IPS-15b (cell line): ENCODE results near the gene SERPINA3.

Experiments used
- H3K27me3 ChIP-seq: one replicate; pipeline ENCODE4 v1.6.1; 2013; ENCODE audit warnings: low read length; ENCODE audit not compliant: control insufficient read depth, insufficient read depth
- H3K36me3 ChIP-seq: one replicate; pipeline ENCODE4 v1.6.1; 2013; ENCODE audit warnings: low read length; ENCODE audit not compliant: control insufficient read depth, insufficient read depth
- H3K4me1 ChIP-seq: one replicate; pipeline ENCODE4 v1.6.1; 2013; ENCODE audit warnings: mild to moderate bottlenecking, low read length; ENCODE audit not compliant: control insufficient read depth, insufficient read depth
- H3K4me3 ChIP-seq: one replicate; pipeline ENCODE4 v1.5.1; 2013; ENCODE audit warnings: low read depth, low read length
- H3K9ac ChIP-seq: one replicate; pipeline ENCODE4 v1.6.1; 2013; ENCODE audit warnings: low read depth, mild to moderate bottlenecking, low read length
- H3K9me3 ChIP-seq: one replicate; pipeline ENCODE4 v1.6.1; 2013; ENCODE audit warnings: mild to moderate bottlenecking, low read length; ENCODE audit not compliant: control insufficient read depth, insufficient read depth

Gene SERPINA3

DNA sequence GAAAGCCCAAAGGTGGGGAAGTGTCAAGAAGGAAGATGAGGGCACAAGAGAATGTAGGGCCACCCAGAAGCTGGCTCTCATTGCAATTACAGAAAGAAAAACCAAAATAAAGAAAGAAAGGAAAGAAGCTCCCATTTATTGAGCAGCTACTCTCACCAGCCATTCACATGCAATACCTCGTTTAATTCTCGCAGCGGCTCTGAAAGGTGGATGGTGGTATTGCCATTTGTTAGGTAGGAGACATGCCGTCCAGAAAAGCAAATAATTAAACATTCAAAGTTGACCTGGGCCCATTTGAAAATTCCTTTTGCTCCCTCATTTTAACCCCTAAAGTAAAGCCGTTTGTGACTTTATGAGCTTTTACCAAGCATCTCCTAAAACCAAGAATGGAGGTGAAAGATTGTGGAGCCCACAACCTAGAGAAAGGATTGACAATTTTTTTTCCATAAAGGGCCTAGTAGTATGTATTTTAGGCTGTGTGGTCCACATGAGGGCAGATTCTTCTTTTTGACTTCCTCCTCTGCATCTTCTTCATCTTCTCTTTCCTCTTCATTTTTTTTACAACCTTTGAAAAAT is 5.3 kb downstream of the SERPINA3 start:
- H3K27me3 ChIP-seq: no peaks in the 10 kb centered on the region
- H3K4me3 ChIP-seq: no peak overlapping the region
- H3K9ac ChIP-seq: no peak overlapping the region
- H3K4me1 ChIP-seq: no peaks in the 10 kb centered on the region
- peaks cover 13% of the 10 kb centered on the region for H3K9me3 ChIP-seq
- no peaks in the 10 kb centered on the region for H3K36me3 ChIP-seq

GRCh38 chr14:94617988-94618822 is 6.0 kb downstream of the SERPINA3 start:
- H3K4me1 ChIP-seq: no peaks in the 10 kb centered on the region
- H3K9me3 ChIP-seq: peaks cover 13% of the 10 kb centered on the region
- H3K36me3 ChIP-seq: no peaks in the 10 kb centered on the region
- H3K27me3 ChIP-seq: no peaks in the 10 kb centered on the region
- H3K9ac ChIP-seq: no peak overlapping the region
- no peak overlapping the region for H3K4me3 ChIP-seq

DNA sequence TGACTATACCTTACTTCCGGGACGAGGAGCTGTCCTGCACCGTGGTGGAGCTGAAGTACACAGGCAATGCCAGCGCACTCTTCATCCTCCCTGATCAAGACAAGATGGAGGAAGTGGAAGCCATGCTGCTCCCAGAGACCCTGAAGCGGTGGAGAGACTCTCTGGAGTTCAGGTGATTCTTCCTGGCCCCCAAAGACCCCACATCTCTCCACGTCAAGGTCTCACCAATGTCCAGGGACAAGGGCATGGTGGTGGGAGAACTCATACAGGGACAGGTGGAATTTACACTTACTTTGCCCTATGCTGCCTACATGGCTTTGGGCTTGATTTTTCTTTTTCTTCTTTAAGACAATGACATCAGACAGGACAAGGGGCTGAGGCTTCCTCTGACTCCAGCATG is 7.1 kb downstream of the SERPINA3 start:
- H3K4me3 ChIP-seq: no peak overlapping the region
- H3K4me1 ChIP-seq: no peaks in the 10 kb centered on the region
- H3K9me3 ChIP-seq: peaks cover 13% of the 10 kb centered on the region
- H3K27me3 ChIP-seq: no peaks in the 10 kb centered on the region
- no peaks in the 10 kb centered on the region for H3K36me3 ChIP-seq
- no peak overlapping the region for H3K9ac ChIP-seq

GRCh38 chr14:94620597-94620996 is 8.4 kb downstream of the SERPINA3 start:
- Histone ChIP-seq H3K9me3 (peaks cover 13% of the 10 kb centered on the region), H3K36me3 (no peaks in the 10 kb centered on the region), H3K27me3 (no peaks in the 10 kb centered on the region), H3K4me1 (no peaks in the 10 kb centered on the region), H3K4me3 (no peak overlapping the region), H3K9ac (no peak overlapping the region)

DNA sequence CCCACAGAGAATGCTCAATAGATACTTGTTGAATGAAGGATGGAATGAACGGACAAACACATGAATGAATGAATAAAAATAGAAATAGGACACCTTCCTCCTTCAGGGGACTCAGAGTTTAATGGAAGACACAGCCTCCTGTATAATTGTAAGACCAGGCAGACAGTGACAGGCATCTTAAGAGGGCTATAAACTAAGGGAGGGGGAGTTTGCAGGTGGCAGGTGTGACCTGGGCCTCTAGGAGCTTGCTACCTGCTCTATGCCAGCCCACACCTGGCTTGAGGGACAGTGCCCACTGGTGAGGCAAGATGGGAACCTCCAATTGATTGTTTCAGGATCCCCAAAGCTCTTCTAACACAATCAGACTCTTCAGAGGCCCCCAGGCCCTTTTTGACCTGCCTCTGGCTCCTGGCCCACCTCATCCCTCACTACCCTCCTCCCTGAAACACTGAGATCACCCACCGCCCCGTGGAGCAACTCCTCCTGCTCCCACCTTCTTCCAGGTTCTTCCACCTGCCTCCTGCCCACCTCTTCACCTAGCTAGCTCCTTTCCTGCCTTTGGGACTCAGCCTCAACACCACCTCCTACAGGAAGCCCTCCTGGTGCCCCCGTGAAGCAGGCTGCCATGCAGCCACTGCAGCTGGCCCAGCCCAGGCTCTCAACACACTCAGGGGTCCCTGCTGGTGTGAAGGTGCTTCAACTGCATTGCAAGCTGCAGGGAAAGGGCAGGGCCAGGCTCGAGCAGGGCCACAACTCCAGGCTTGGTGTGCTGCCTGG is 9.4 kb downstream of the SERPINA3 start:
- no peak overlapping the region for H3K9ac ChIP-seq
- no peak overlapping the region for H3K4me3 ChIP-seq
- H3K27me3 ChIP-seq: no peaks in the 10 kb centered on the region
- H3K4me1 ChIP-seq: no peaks in the 10 kb centered on the region
- no peaks in the 10 kb centered on the region for H3K36me3 ChIP-seq
- H3K9me3 ChIP-seq: peaks cover 13% of the 10 kb centered on the region

GRCh38 chr14:94622653-94623421 is 10.6 kb downstream of the SERPINA3 start:
- H3K4me1 ChIP-seq: no peaks in the 10 kb centered on the region
- no peaks in the 10 kb centered on the region for H3K27me3 ChIP-seq
- H3K9ac ChIP-seq: no peak overlapping the region
- H3K9me3 ChIP-seq: peaks cover 9% of the 10 kb centered on the region
- H3K36me3 ChIP-seq: no peaks in the 10 kb centered on the region
- no peak overlapping the region for H3K4me3 ChIP-seq

DNA sequence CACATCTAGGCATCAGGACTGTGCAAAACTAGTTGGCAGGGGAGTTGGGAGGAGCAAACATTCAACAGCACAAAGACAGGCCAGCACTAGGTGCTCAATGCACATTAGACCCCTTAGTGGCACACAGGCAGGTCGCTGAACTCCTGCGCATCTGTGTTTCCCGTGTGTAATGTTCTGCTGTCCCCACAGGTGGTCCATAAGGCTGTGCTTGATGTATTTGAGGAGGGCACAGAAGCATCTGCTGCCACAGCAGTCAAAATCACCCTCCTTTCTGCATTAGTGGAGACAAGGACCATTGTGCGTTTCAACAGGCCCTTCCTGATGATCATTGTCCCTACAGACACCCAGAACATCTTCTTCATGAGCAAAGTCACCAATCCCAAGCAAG is 11.2 kb downstream of the SERPINA3 start:
- Histone ChIP-seq H3K9ac (no peak overlapping the region), H3K9me3 (peaks cover 4% of the 10 kb centered on the region), H3K4me1 (no peaks in the 10 kb centered on the region), H3K4me3 (no peak overlapping the region), H3K27me3 (no peaks in the 10 kb centered on the region), H3K36me3 (no peaks in the 10 kb centered on the region)

DNA sequence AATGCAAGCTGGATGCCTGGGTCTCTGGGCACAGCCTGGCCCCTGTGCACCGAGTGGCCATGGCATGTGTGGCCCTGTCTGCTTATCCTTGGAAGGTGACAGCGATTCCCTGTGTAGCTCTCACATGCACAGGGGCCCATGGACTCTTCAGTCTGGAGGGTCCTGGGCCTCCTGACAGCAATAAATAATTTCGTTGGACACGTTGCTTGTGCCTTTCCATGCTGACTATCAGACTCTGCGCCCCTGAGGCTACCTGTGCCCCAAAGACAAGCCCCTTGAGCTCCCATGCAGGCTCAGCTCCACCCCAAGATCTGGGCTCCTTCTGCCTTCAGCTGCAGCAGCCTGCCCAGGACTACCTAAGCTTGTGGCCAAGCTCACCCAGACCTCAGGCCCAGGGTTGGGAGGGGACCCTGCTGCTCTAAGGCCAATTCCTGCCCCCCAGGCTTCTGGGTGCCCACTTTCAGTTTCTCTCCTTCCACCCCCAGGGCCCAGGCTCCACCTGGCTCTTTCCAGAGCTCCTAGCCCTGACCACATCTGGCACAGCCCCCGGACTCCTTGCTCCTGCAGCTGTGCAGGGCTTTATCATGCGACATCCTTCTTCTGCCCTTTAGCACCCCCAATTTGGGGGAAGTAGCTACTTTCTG is 11.8 kb downstream of the SERPINA3 start:
- Histone ChIP-seq H3K4me1 (no peaks in the 10 kb centered on the region), H3K9me3 (peaks cover under 1% of the 10 kb centered on the region), H3K27me3 (no peaks in the 10 kb centered on the region), H3K4me3 (no peak overlapping the region), H3K9ac (no peak overlapping the region), H3K36me3 (no peaks in the 10 kb centered on the region)

- Histone ChIP-seq H3K27me3 (no peaks in the 10 kb centered on the region), H3K9ac (no peak overlapping the region), H3K36me3 (no peaks in the 10 kb centered on the region), H3K9me3 (no peaks in the 10 kb centered on the region), H3K4me1 (no peaks in the 10 kb centered on the region), H3K4me3 (no peak overlapping the region)
Measured at GRCh38 chr14:94624537-94625352, 12.6 kb downstream of the SERPINA3 start.

DNA sequence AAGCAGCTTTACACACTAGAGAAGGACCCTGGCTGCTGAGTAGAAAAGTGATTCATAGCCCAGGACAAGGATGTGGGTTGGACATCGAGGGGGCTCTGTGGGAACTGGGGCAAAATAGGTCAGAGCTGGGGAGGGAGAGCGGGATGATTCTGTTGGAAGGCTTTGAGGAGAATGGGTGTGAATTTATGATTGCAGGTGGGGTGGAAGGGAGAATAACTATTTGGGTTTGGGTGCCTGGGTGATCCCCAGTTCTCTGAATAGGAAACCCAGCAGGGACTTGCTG is 13.1 kb downstream of the SERPINA3 start:
- Histone ChIP-seq H3K4me3 (no peak overlapping the region), H3K9ac (no peak overlapping the region), H3K9me3 (no peaks in the 10 kb centered on the region), H3K4me1 (no peaks in the 10 kb centered on the region), H3K27me3 (no peaks in the 10 kb centered on the region), H3K36me3 (no peaks in the 10 kb centered on the region)
